Urinary bladder (tissue), 4 donors: ENCODE data around the gene KCTD10. TPM values are rescaled to one million over a fixed set of nuclear protein-coding genes. Genes with fewer than 3 reads are reported as not detected.

Experiments used
- DNase-seq: peaks from one replicate; pipeline ENCODE4 v3.0.0-alpha.2; 2015; ENCODE audit errors: extremely low spot score
- H3K27ac ChIP-seq: one replicate; pipeline ENCODE4 v1.5.1; 2013; ENCODE audit warnings: low read depth, mild to moderate bottlenecking, moderate library complexity
- H3K36me3 ChIP-seq: one replicate; pipeline ENCODE4 v1.6.1; 2013; ENCODE audit warnings: mild to moderate bottlenecking, moderate library complexity; ENCODE audit not compliant: insufficient read depth
- H3K4me1 ChIP-seq: one replicate; pipeline ENCODE4 v1.6.1; 2013; ENCODE audit warnings: mild to moderate bottlenecking, moderate library complexity; ENCODE audit not compliant: insufficient read depth
- H3K4me3 ChIP-seq: one replicate; pipeline ENCODE4 v1.5.1; 2013; ENCODE audit warnings: low read depth, low read length
- WGBS: extraction: QIAGEN DNeasy Blood & Tissue Kit; methylation state at CpG from one replicate; pipeline ENCODE4 v1.1.7; 2013; 5-methylcytosine and 5-hydroxymethylcytosine counted together
- polyA plus RNA-seq: library from polyadenylated mRNA; stranded (reverse); fragments of 200-250 nt; gene quantifications from one replicate; pipeline ENCODE4 v1.2.3, GENCODE V29; 2013
- total RNA-seq: library from RNA; depleted of rRNA; stranded (reverse); fragments of >200 nt; gene quantifications from one replicate; pipeline ENCODE4 v1.2.3, GENCODE V29; 2014
- donor health status: healthy with polysubstance abuse.
- donor health status: healthy.

The KCTD10 gene
- total and polyA plus RNA-seq, 2 donors: 34.2 to 84.5 TPM

DNA sequence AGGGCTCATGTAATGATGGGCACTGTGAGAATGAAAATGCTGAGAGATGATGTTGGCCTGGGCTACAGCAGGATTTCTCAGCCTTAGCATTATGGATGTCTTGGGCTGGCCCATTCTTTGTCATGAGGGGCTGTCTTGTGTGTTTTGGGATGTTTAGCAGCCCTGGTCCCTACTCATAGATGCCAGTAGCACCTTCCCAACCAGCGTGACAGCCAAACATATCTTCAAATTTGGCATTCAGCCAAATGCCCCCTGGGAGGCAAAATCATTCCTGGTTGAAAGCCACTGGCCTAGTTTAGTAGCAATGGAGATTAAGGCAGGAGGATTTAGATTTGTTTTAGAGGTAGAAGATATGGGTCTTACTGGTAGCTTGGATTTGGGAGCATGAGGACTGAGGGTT lies 27.0 kb upstream of the KCTD10 start:
- WGBS: 55% methylated on average over 1 of the region's 1 CpG
- no peak for DNase-seq
- Histone ChIP-seq H3K4me3 (no peak overlapping the region), H3K36me3 (peaks cover 8% of the 10 kb centered on the region), H3K4me1 (no peaks in the 10 kb centered on the region), H3K27ac (no peak overlapping the region)

DNA sequence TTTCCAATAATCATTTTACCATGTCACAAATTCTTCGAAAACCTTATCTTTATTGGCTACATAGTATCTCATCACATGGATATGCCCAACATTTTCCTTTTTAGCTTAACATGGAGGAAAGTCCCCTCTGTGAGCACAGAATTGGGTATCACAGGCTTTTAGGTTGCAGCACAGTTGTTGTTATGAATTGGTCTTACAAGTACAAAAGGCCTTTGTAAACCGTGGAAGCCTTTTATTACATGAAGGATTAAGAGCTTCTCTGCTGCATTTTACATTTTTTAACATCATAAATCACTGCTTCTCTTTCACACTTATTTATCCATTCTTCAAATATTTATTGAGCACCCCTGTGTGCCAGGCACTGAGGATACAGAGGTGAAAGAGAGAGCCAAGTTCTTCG lies 26.5 kb upstream of the KCTD10 start:
- peaks cover 8% of the 10 kb centered on the region for H3K36me3 ChIP-seq
- H3K4me1 ChIP-seq: no peaks in the 10 kb centered on the region
- DNase-seq: no peak
- 48% methylated on average over 3 of the region's 3 CpGs for WGBS
- H3K27ac ChIP-seq: no peak overlapping the region
- H3K4me3 ChIP-seq: no peak overlapping the region

DNA sequence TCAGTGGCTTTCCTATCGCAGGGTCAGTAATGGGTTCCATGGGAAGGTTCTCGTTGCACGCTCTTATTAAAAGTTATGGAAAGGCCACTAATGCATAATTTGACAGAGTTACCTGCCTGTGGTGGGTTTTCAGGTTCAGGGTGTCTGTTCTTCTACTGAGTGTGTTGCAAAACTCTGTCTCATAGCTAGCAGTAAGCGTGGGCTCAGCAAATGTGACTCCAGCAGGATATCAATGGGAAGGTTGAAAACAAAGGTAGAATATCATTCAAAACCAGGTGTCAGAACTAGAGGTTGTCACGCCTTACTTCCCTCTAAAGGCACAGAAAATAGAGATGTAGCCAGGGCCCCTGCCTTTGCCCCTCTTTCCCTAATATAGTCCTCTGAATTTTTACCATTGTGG lies 25.2 kb upstream of the KCTD10 start:
- Histone ChIP-seq H3K4me1 (no peaks in the 10 kb centered on the region), H3K4me3 (no peak overlapping the region), H3K27ac (no peak overlapping the region), H3K36me3 (peaks cover 10% of the 10 kb centered on the region)
- WGBS: 96% methylated on average over 5 of the region's 5 CpGs
- no peak for DNase-seq

DNA sequence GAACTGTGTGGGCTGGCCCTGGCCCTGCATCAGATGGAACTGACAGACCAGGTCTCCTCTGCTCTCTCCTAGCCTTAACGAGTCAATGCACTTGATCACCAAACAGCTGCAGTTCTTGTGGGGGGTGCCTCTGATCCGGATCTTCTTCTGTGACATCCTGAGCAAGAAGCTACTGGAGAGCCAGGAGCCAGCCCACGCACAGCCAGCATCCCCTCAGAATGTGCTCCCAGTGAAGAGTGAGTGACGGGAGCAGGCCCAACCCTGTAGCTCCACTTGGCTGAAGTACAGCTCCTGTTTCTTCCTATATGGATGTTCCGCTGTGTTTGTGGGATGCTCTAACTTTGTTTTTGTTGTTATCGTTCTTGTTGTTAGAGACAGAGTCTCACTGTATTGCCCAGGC lies 24.2 kb upstream of the KCTD10 start:
- Histone ChIP-seq H3K36me3 (peaks cover 10% of the 10 kb centered on the region), H3K4me1 (no peaks in the 10 kb centered on the region), H3K4me3 (no peak overlapping the region), H3K27ac (no peak overlapping the region)
- no peak for DNase-seq
- WGBS: 94% methylated on average over 6 of the region's 6 CpGs

DNA sequence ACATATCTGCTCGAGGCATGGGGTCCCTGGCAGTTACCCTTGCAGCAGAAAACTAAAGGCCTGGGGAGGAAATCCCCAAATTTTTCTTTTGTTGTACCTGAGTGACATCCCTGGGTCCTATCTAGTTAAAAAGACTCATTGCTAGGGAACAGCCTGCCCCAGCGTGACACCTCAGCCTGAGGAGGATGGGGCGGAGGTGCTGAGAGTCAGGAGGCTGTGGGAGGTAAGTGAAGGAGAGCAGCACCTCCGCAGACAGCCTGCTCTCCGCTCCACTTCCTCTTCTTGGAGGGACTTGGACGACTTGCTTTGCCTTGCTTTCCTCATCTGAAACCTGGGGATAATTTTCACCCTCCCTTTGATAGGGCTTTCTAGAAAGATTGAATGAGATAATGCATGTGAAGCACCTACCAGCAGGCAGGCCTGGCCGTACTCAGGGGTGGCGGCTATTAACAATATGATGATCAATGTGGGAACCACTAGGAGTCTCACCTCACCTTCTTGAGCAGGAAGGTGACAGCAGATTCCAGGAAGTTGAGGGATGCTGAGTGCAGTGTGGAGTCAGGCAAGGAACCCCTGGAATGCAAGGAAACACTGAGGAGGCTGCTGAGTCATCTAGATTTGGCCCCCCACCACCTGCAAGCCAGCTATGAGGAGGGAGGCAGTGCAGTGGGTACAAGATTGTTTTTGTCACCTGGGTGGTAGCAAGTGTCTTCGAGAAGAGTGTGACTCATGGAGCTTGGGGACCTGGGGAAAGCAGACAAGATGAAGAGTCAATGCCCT lies 23.5 kb upstream of the KCTD10 start:
- DNase-seq: no peak
- Histone ChIP-seq H3K4me1 (no peaks in the 10 kb centered on the region), H3K36me3 (peaks cover 7% of the 10 kb centered on the region), H3K27ac (no peak overlapping the region), H3K4me3 (no peak overlapping the region)
- WGBS: 88% methylated on average over 9 of the region's 9 CpGs

DNA sequence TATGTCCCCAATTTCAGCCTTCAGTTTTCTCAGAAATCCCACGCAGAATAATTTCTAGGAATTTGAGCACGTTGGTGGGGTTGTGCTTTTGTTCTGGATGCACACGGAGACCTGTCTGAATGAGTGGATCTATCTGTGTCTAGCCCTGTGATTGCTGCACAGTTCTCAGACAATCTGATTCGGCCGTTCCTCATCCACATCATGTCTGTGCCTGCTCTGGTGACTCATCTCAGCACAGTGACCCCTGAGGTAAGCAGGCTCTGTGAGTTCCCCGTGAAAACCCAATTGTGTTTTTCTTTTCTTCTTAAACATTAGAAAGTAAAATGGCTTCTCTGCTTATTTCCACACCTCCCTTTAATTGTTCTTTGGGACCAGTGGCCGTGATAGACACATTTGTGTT lies 20.6 kb upstream of the KCTD10 start:
- Histone ChIP-seq H3K36me3 (peaks cover 5% of the 10 kb centered on the region), H3K27ac (no peak overlapping the region), H3K4me3 (no peak overlapping the region), H3K4me1 (no peaks in the 10 kb centered on the region)
- no peak for DNase-seq
- 79% methylated on average over 7 of the region's 7 CpGs for WGBS

DNA sequence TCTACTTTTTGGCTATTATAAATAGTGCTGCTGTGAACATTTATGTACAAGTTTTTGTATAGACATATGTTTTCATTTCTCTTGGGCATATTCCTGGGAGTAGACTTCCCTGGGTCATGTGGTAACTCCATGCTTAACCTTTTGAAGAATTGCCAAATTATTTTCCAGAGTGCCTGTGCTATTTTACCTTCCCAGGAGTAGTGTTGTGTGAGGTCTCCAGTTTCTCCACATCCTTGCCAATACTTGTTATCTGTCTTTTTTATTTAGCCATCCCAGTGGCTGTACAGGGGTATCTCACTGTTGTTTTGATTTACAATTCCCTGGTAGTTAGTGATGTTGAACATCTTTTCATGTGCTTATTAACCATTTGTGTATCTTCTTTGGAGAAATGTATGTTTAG lies 19.2 kb upstream of the KCTD10 start:
- Histone ChIP-seq H3K36me3 (peaks cover 5% of the 10 kb centered on the region), H3K4me1 (no peaks in the 10 kb centered on the region)

DNA sequence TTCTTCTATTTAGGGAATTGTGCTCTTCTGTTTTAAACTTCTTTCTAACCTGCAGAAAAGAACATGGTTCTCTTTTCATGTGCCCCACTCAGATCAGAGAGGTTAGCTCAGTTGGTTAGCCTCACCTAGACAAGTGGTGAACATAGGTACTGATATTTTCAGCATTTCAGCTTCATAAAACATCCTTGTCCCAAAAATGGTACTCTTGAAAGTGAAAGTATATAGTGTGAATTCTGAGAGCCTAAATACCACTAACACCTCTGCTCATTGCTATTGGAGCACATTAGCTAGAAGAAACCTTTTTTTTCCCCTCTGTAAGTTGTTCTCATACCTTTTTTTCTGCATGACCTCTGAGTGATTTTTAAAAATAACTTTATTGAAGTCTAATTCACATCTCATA lies 17.9 kb upstream of the KCTD10 start:
- DNase-seq: no peak
- H3K27ac ChIP-seq: no peak overlapping the region
- peaks cover 5% of the 10 kb centered on the region for H3K36me3 ChIP-seq
- H3K4me3 ChIP-seq: no peak overlapping the region
- H3K4me1 ChIP-seq: no peaks in the 10 kb centered on the region

More for the DNA sequence above, 19.2 kb upstream of the KCTD10 start:
- Histone ChIP-seq H3K27ac (no peak overlapping the region), H3K4me3 (no peak overlapping the region)
- no peak for DNase-seq

DNA sequence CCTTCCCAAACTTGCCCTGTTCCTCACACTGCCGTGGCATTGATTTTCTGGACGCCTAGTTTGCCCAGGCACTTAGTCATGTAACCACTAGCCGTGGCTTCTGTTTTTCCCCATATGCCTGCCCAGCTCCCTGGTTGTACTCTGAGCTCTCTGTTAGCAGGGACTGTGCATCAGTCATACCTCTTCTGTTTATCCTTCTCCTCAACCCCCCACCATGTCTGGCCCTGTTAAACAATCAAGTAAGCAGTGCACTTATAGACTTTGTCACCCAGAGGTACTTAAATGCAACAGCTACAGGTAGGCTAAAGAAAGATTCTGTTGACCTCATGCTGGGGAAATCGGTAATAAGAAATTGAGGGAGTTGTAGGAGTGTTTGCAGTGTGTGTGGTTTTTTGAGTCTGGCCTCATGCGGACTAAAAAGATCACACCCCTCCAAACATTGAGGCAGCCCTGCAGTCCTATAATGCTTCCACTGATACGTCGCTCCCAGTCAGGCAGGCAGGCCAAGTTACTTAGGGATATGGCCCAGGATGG lies 17.3 kb upstream of the KCTD10 start:
- Histone ChIP-seq H3K36me3 (peaks cover 11% of the 10 kb centered on the region), H3K4me3 (no peak overlapping the region), H3K27ac (no peak overlapping the region), H3K4me1 (no peaks in the 10 kb centered on the region)
- no peak for DNase-seq
- 97% methylated on average over 7 of the region's 7 CpGs for WGBS

DNA sequence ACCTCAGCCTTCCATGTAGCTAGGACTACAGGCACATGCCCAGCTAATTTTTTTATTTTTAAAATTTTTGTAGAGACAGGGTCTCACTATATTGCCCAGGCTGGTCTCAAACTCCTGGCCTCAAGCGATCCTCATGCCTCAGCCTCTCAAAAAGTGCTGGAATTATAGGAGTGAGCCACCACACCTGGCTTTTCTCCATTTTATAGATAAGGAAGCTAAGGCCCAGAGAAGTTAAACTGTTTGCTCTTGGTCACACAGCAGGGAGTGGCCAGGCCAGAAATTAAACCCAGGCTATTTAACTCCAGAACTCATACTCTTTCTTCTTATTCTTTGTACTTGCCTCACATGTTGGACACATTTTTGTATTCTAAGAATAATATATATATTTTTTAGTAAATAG lies 16.8 kb upstream of the KCTD10 start:
- H3K4me1 ChIP-seq: no peaks in the 10 kb centered on the region
- no peak overlapping the region for H3K4me3 ChIP-seq
- DNase-seq: no peak
- H3K36me3 ChIP-seq: peaks cover 15% of the 10 kb centered on the region
- 97% methylated on average over 1 of the region's 1 CpG for WGBS
- no peak overlapping the region for H3K27ac ChIP-seq

DNA sequence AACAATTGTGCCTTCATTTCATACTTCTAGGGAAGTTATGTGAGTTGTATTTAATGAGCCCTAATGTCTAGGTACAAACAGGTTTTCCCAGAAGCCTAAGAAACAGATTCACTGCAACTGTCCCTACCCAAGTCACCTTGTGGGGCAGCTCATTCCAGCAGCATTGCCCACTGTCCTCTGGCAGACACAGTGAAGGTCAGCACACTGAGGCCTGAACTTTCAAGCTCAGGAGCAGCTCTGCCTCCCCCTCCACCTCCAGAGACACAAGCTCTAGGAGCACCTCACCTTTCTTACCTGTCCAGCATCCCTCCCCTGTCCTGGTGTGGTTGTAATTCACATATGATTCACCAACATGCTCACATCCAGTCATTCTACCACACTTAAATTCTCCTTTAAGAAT lies 16.0 kb upstream of the KCTD10 start:
- Histone ChIP-seq H3K27ac (no peak overlapping the region), H3K36me3 (peaks cover 20% of the 10 kb centered on the region), H3K4me3 (no peak overlapping the region), H3K4me1 (no peaks in the 10 kb centered on the region)
- no peak for DNase-seq

DNA sequence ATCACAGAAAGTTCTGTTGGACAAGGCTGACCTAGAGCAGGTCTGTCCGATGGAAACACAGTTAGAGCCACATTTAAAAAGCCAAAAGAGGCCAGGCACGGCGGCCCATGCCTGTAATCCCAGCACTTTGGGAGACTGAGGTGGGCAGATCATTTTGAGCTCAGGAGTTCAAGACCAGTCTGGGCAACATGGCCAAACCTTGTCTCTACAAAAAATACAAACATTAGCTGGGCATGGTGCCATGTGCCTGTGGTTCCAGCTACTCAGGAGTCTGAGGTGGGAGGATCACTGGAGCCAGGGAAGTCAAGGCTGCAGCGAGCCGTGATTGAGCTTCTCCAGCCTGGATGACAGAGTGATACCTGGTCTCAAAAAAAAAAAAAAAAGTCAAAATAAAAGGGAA lies 15.3 kb upstream of the KCTD10 start:
- Histone ChIP-seq H3K27ac (no peak overlapping the region), H3K36me3 (peaks cover 19% of the 10 kb centered on the region), H3K4me1 (no peaks in the 10 kb centered on the region), H3K4me3 (no peak overlapping the region)
- no peak for DNase-seq
- 78% methylated on average over 5 of the region's 5 CpGs for WGBS

DNA sequence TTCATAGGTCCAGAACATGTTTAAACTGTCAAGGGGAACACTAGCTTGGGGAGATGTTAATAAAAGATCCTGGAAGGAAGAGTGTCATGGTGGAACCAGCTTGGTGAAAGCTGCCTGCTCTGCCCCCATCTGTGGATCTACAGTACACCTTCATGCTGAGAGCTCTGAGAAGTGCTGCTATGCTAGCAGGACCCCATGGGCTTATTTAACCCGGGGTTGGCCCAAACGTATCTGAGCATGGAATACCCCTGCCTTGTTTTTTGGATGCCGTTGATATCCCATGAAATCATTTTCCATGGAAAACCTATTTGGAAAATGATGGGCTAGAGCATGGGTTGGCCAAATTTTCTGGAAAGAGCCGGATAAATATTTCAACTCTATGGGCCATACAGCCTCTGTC lies 14.6 kb upstream of the KCTD10 start:
- Histone ChIP-seq H3K4me1 (no peaks in the 10 kb centered on the region), H3K36me3 (peaks cover 25% of the 10 kb centered on the region), H3K4me3 (no peak overlapping the region), H3K27ac (no peak overlapping the region)
- WGBS: 91% methylated on average over 4 of the region's 4 CpGs
- no peak for DNase-seq

DNA sequence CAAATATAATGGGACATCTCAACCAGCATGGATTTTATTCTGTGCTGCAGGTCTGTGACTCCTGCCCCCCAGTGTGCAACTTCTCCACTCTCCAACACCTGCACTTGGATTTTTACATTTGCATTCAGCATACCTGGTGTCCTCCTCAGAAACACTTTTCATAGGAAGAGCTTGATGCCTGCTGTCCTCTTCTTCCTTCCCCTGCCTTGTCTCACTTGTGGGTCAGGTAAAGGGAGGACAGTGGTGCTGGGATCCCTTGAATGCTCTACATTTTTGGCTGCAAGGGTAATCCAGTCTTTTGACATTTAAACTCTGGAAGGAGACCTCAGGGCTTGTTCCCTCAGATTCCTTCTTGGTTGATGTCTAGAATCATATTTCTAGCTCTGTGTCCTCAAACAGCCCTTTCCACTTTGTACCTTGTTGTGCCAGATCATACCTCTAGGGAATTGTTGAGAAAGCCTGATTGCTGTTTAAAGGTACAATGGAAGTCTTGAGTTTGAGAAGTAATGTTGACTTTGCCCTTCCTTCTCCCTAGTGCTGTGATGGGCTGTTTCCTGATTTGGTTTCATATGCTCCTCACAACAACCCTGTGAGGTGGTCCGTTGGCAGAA lies 13.0 kb upstream of the KCTD10 start:
- Histone ChIP-seq H3K36me3 (peaks cover 25% of the 10 kb centered on the region), H3K4me1 (no peaks in the 10 kb centered on the region), H3K4me3 (no peak overlapping the region), H3K27ac (no peak overlapping the region)
- 87% methylated on average over 1 of the region's 1 CpG for WGBS
- DNase-seq: no peak
